K562 (cell line): ENCODE results near the gene DNAJC15. TPM values are rescaled to one million over a fixed set of nuclear protein-coding genes. Genes with fewer than 3 reads are reported as not detected.

ENCODE experiments used
- ATAC-seq: fragments of 200-7000 bp; cut with Tn5 transposase; 3 replicates; pipeline ENCODE4 v1.9.1; 2020; ENCODE audit warnings: moderate library complexity
- BruUV-seq: library from RNA; stranded (reverse); fragments of 400-500 nt; replicated peaks from 2 replicates; lab custom pipeline; 2021; lab: Mats Ljungman, UMichigan
- CTCF ChIA-PET: fragments of 300-600 bp; formaldehyde crosslinking; extraction: SDS; loops from one replicate; lab custom pipeline; 2021; ENCODE audit warnings: low intra/inter-chr PET ratio; lab: Yijun Ruan, JAX
- POLR2A ChIA-PET: fragments of 300-600, 350-650 bp; sonication (Branson Sonifier 250); formaldehyde crosslinking; extraction: SDS; loops from one replicate; lab custom pipeline; 2021; ENCODE audit warnings: antibody characterized with exemption, inconsistent platforms; lab: Yijun Ruan, JAX
- DNase-seq, 4 experiments: peaks; one replicate each; pipeline versions ENCODE4 v3.0.0 to v3.0.0-alpha.2; 2011 to 2018; ENCODE audit warnings: low spot score in 3 of 4, mixed read lengths in 3 of 4; ENCODE audit errors: extremely low read depth in 1 of 4
- FAIRE-seq: peaks from 2 replicates; lab custom pipeline; 2011; peaks lifted over from hg19 to GRCh38; lab: Jason Lieb, UNC
- H2AFZ ChIP-seq: 2 replicates; pipeline ENCODE4 v1.6.0; 2011; ENCODE audit warnings: low read depth, low read length, control low read depth, inconsistent platforms
- H3K27ac ChIP-seq: fragments of 200-600 bp; 3 replicates; pipeline ENCODE4 v1.8.0; 2011; ENCODE audit warnings: low read depth, mild to moderate bottlenecking, control low read depth, inconsistent platforms, low read length, moderate library complexity, mixed read lengths; ENCODE audit errors: extremely low read depth
- H3K27me3 ChIP-seq, 2 experiments: fragments of 300-600 bp in 1 of 2; 2 replicates in 1 of 2; 3 replicates in 1 of 2; pipeline versions ENCODE4 v1.6.0 to v1.8.0; 2011; ENCODE audit warnings: inconsistent platforms in 2 of 2, low read length in 2 of 2, mild to moderate bottlenecking in 1 of 2, mixed read lengths in 1 of 2, moderate library complexity in 1 of 2; ENCODE audit not compliant: control insufficient read depth in 2 of 2, insufficient read depth in 2 of 2
- H3K36me3 ChIP-seq: fragments of 300-600 bp; 3 replicates; pipeline ENCODE4 v1.8.0; 2011; ENCODE audit warnings: mild to moderate bottlenecking, low read length, inconsistent platforms; ENCODE audit not compliant: control insufficient read depth, insufficient read depth
- H3K4me1 ChIP-seq, 2 experiments: fragments of 200-600 bp in 1 of 2; replicated peaks in 1 of 2; 2 replicates in 1 of 2; 3 replicates in 1 of 2; pipeline versions ENCODE4 v1.5.1 to v1.8.0; 2011; ENCODE audit warnings: inconsistent platforms in 2 of 2, low read length in 2 of 2, mild to moderate bottlenecking in 1 of 2, mixed read lengths in 1 of 2, moderate library complexity in 1 of 2; ENCODE audit not compliant: control insufficient read depth in 2 of 2, insufficient read depth in 2 of 2
- H3K4me2 ChIP-seq: 2 replicates; pipeline ENCODE4 v1.6.1; 2011; ENCODE audit warnings: low read length, control low read depth, inconsistent platforms, mixed read lengths; ENCODE audit not compliant: insufficient read depth
- H3K4me3 ChIP-seq: fragments of 200-600 bp; sonication (generic), shearing (Covaris generic); 2 replicates; pipeline ENCODE4 v1.5.1; 2016; ENCODE audit warnings: control low read depth, inconsistent platforms
- H3K79me2 ChIP-seq: fragments of 200-600 bp; 3 replicates; pipeline ENCODE4 v1.8.0; 2011; ENCODE audit warnings: low read length, inconsistent platforms; ENCODE audit not compliant: control insufficient read depth, insufficient read depth
- H3K9ac ChIP-seq, 2 experiments: 2 replicates each; pipeline versions ENCODE4 v1.6.0 to v1.6.1; 2011; ENCODE audit warnings: low read depth in 2 of 2, low read length in 2 of 2, control low read depth in 1 of 2, inconsistent platforms in 1 of 2, mild to moderate bottlenecking in 1 of 2, mixed read lengths in 1 of 2; ENCODE audit not compliant: insufficient read depth in 1 of 2
- H3K9me1 ChIP-seq: one replicate; pipeline ENCODE4 v1.6.0; 2011; ENCODE audit warnings: inconsistent platforms, mild to moderate bottlenecking, low read length, moderate library complexity; ENCODE audit not compliant: control insufficient read depth, insufficient read depth
- H3K9me3 ChIP-seq: replicated peaks from 2 replicates; pipeline ENCODE4 v1.5.1; 2011; ENCODE audit warnings: low read depth, low read length, inconsistent platforms; ENCODE audit not compliant: control insufficient read depth, insufficient read depth
- H4K20me1 ChIP-seq: replicated peaks from 2 replicates; pipeline ENCODE4 v1.6.1; 2011; ENCODE audit warnings: low read length, inconsistent platforms, mixed read lengths; ENCODE audit not compliant: control insufficient read depth, insufficient read depth
- ASH1L ChIP-seq: fragments of 450-650 bp; IDR thresholded peaks from 2 replicates; pipeline ENCODE4 v1.6.1; 2018; ENCODE audit warnings: borderline replicate concordance, mild to moderate bottlenecking, low read depth; ENCODE audit not compliant: partially characterized antibody
- CREBBP ChIP-seq: IDR thresholded peaks from one replicate; pipeline ENCODE4 v1.6.1; 2012; ENCODE audit warnings: low read depth, mild to moderate bottlenecking, control low read depth, inconsistent platforms, low read length
- EWSR1 ChIP-seq: fragments of 450-650 bp; IDR thresholded peaks from 2 replicates; pipeline ENCODE4 v1.6.1; 2018; ENCODE audit warnings: borderline replicate concordance, mild to moderate bottlenecking, low read depth, moderate library complexity; ENCODE audit not compliant: partially characterized antibody
- GTF2A2 ChIP-seq: IDR thresholded peaks from 2 replicates; pipeline ENCODE4 v1.6.1; 2016; ENCODE audit warnings: mild to moderate bottlenecking, missing genetic modification characterization, missing compliant biosample characterization
- MAFF ChIP-seq: IDR thresholded peaks from 2 replicates; pipeline ENCODE4 v1.6.1; 2012; ENCODE audit warnings: low read length, improper control_type of control experiment
- NBN ChIP-seq: fragments of 450-650 bp; IDR thresholded peaks from 2 replicates; pipeline ENCODE4 v1.6.1; 2016; ENCODE audit warnings: low read depth, mild to moderate bottlenecking
- RBM25 ChIP-seq: fragments of 200-400 bp; formaldehyde crosslinking; IDR thresholded peaks from 2 replicates; pipeline ENCODE4 v1.6.1; 2018; ENCODE audit warnings: low read length, low read depth, moderate library complexity; ENCODE audit not compliant: severe bottlenecking
- SMAD1 ChIP-seq: fragments of 150-350 bp; IDR thresholded peaks from 2 replicates; pipeline ENCODE4 v1.6.1; 2014; ENCODE audit warnings: low read length, low read depth; ENCODE audit not compliant: partially characterized antibody
- SNIP1 ChIP-seq: fragments of 450-650 bp; IDR thresholded peaks from 2 replicates; pipeline ENCODE4 v1.7.1; 2017; ENCODE audit warnings: low read depth, mild to moderate bottlenecking
- TEAD2 ChIP-seq: fragments of 450-650 bp; IDR thresholded peaks from 2 replicates; pipeline ENCODE4 v1.6.1; 2016; ENCODE audit warnings: missing genetic modification characterization, control low read depth, missing compliant biosample characterization
- U2AF1 ChIP-seq: fragments of 200-400 bp; formaldehyde crosslinking; optimal IDR thresholded peaks from 2 replicates; pipeline ENCODE3; 2017; ENCODE audit warnings: mild to moderate bottlenecking, low read depth, low read length, moderate library complexity
- ZEB2 ChIP-seq: fragments of 450-650 bp; IDR thresholded peaks from 2 replicates; pipeline ENCODE4 v1.6.1; 2016
- ZNF134 ChIP-seq: fragments of 250-450 bp; sonication (Bioruptor Pico); conservative IDR thresholded peaks from 2 replicates; pipeline ENCODE4 v1.4.0; 2020
- ZNF263 ChIP-seq: sonication (generic); formaldehyde crosslinking; IDR thresholded peaks from 2 replicates; pipeline ENCODE4 v1.8.0; 2022; ENCODE audit warnings: mild to moderate bottlenecking, missing genetic modification reagents, borderline replicate concordance
- ZNF395 ChIP-seq: fragments of 200-800 bp; sonication (Bioruptor generic); IDR thresholded peaks from 2 replicates; pipeline ENCODE4 v1.6.1; 2017; ENCODE audit warnings: missing genetic modification characterization, missing compliant biosample characterization
- ZNF75A ChIP-seq: fragments of 450-650 bp; formaldehyde crosslinking; IDR thresholded peaks from 2 replicates; pipeline ENCODE4 v1.4.0; 2020; ENCODE audit warnings: mild to moderate bottlenecking
- ZNF766 ChIP-seq: fragments of 200-800 bp; sonication (Bioruptor generic); conservative IDR thresholded peaks from 2 replicates; pipeline ENCODE4 v1.6.1; 2016; ENCODE audit warnings: missing genetic modification characterization, missing compliant biosample characterization
- WGBS: fragments of 100-300 bp; shearing (Covaris generic); methylation state at CpG from one replicate; pipeline ENCODE4 v1.1.6; 2016; ENCODE audit warnings: low coverage, mixed read lengths; ENCODE audit not compliant: insufficient coverage; ENCODE audit errors: missing lambda C conversion rate; 5-methylcytosine and 5-hydroxymethylcytosine counted together
- in situ Hi-C: fragments of 300-500 bp; cut with MboI; formaldehyde crosslinking; loops from 4 replicates; pipeline ENCODE4 v1.15.0; 2018; ENCODE audit warnings: inconsistent platforms, mixed read lengths
- intact Hi-C: fragments of 100-400 bp; cut with micrococcal nuclease; formaldehyde crosslinking; loops from 2 replicates; pipeline ENCODE4 v1.14.2; 2022
- polyA plus RNA-seq, 8 experiments: library from polyadenylated mRNA; depleted of rRNA in 4 of 8; stranded (reverse) in 5 of 8; unstranded in 3 of 8; fragments of >200 nt; fragmentation: Nextera tagmentation in 2 of 8; fragmentation: Illumina TruSeq in 1 of 8; extraction: Ambion mirVana in 2 of 8; extraction: Trizol in 1 of 8; gene quantifications; 2 replicates each; pipeline versions ENCODE4 v1.2.1 to v1.2.3, GENCODE V29; 2011 to 2014; ENCODE audit warnings: inconsistent platforms in 1 of 8, missing spikeins in 1 of 8
- total RNA-seq, 7 experiments: library from RNA; depleted of rRNA in 6 of 7; stranded (reverse); fragments of >200 nt in 6 of 7; fragmentation: Illumina TruSeq in 2 of 7; extraction: Trizol in 2 of 7; gene quantifications; 2 replicates each; pipeline versions ENCODE4 v1.2.1 to v1.2.3, GENCODE V29; 2011 to 2021; ENCODE audit warnings: low replicate concordance in 1 of 7

Gene DNAJC15
- total and polyA plus RNA-seq, 9 of the 15 experiments (the other 6 are each of a cell fraction or from before 2014, with no cell fraction given): 0.47 to 3.8 (median 1.0) TPM

GRCh38 chr13:42992764-42993122, 30.6 kb upstream of the DNAJC15 start:
- no peaks in the 10 kb centered on the region for H3K9me3 ChIP-seq
- intact Hi-C loops: no loop called here
- no peak overlapping the region for H2AFZ ChIP-seq
- no peak overlapping the region for H3K9ac ChIP-seq
- ChIA-PET CTCF (no interaction called here), POLR2A (interaction anchor here (1.0 kb wide), 1 partner anchor 27 kb away, joined by 4 read pairs; no protein-coding TSS in a partner anchor)
- in situ Hi-C loops: no loop called here
- no TSS peak for BruUV-seq
- FAIRE-seq: no peak
- no peak overlapping the region for H3K4me2 ChIP-seq
- WGBS: 2% methylated on average over 4 of the region's 4 CpGs
- no peaks in the 10 kb centered on the region for H4K20me1 ChIP-seq
- no peak overlapping the region for H3K27ac ChIP-seq
- no peaks in the 10 kb centered on the region for H3K36me3 ChIP-seq
- TF ChIP-seq ZNF134 (CRISPR knock-in tag): no peak
- TF ChIP-seq SMAD1: no peak
- TF ChIP-seq ZNF766 (CRISPR knock-in tag): no peak
- no peak for TF ChIP-seq ZEB2
- no peak for TF ChIP-seq ZNF263
- TF ChIP-seq U2AF1: no peak
- no peak for TF ChIP-seq NBN
- no peak for TF ChIP-seq MAFF
- TF ChIP-seq EWSR1: no peak
- no peak for TF ChIP-seq RBM25
- no peak for TF ChIP-seq ZNF75A
- TF ChIP-seq TEAD2: no peak
- TF ChIP-seq ASH1L: no peak
- TF ChIP-seq SNIP1: no peak
- TF ChIP-seq ZNF395: no peak
- TF ChIP-seq CREBBP: no peak
- TF ChIP-seq GTF2A2: no peak
- no peak for DNase-seq
- H3K4me3 ChIP-seq: no peak overlapping the region
- H3K27me3 ChIP-seq: peaks cover 2 to 4% of the 10 kb centered on the region in 2 experiments; a peak in 3 of 5 replicates
- no peak for ATAC-seq
- peaks cover 0 to 5% of the 10 kb centered on the region in 2 experiments; a peak in 3 of 5 replicates for H3K4me1 ChIP-seq
- H3K79me2 ChIP-seq: no peaks in the 10 kb centered on the region
- H3K9me1 ChIP-seq: no peaks in the 10 kb centered on the region
